Spleen (tissue), 11 donors: ENCODE data around the gene RBM14. TPM values are rescaled to one million over a fixed set of nuclear protein-coding genes. Genes with fewer than 3 reads are reported as not detected.
A peak's percentile ranks its signal among the peaks of the same experiment; 100 is the strongest.

ENCODE experiments used
- DNase-seq: peaks from one replicate; pipeline ENCODE4 v3.0.0-alpha.2; 2020
- H3K27ac ChIP-seq, 8 donors: fragments of 200-600 bp; sonication (generic) in 7 of 8; 1 replicate in 4 of 8; 2 replicates in 4 of 8; pipeline versions ENCODE4 v1.5.0 to v1.8.0; 2016 to 2021; ENCODE audit warnings: inconsistent platforms in 4 of 8, mild to moderate bottlenecking in 4 of 8, moderate library complexity in 1 of 8
- H3K27me3 ChIP-seq, 7 donors: fragments of 200-600 bp; sonication (generic) in 6 of 7; replicated peaks in 1 of 7; 1 replicate in 4 of 7; 2 replicates in 3 of 7; pipeline versions ENCODE4 v1.5.0 to v1.8.0; 2016 to 2021; ENCODE audit warnings: inconsistent platforms in 3 of 7, mild to moderate bottlenecking in 1 of 7
- H3K36me3 ChIP-seq, 6 donors: fragments of 200-600 bp; sonication (generic) in 5 of 6; 1 replicate in 4 of 6; 2 replicates in 2 of 6; pipeline versions ENCODE4 v1.5.0 to v1.8.0; 2016 to 2021; ENCODE audit warnings: inconsistent platforms in 2 of 6
- H3K4me1 ChIP-seq, 6 donors: fragments of 200-600 bp; sonication (generic) in 5 of 6; 1 replicate in 3 of 6; 2 replicates in 3 of 6; pipeline versions ENCODE4 v1.5.0 to v1.8.0; 2016 to 2021; ENCODE audit warnings: inconsistent platforms in 3 of 6
- H3K4me3 ChIP-seq, 8 donors: fragments of 200-600 bp; sonication (generic) in 7 of 8; 1 replicate in 4 of 8; 2 replicates in 4 of 8; pipeline versions ENCODE4 v1.5.0 to v1.8.0; 2016 to 2021; ENCODE audit warnings: inconsistent platforms in 4 of 8, mild to moderate bottlenecking in 4 of 8, moderate library complexity in 2 of 8
- H3K9me3 ChIP-seq, 8 donors: fragments of 200-600 bp; sonication (generic) in 7 of 8; 1 replicate in 4 of 8; 2 replicates in 4 of 8; pipeline versions ENCODE4 v1.5.0 to v1.8.0; 2016 to 2021; ENCODE audit warnings: inconsistent platforms in 4 of 8
- POLR2A ChIP-seq, 3 donors: fragments of 450-650 bp; IDR thresholded peaks; one replicate each; pipeline ENCODE4 v1.5.1; 2017; ENCODE audit warnings: antibody characterized with exemption in 3 of 3, mild to moderate bottlenecking in 1 of 3
- POLR2AphosphoS5 ChIP-seq, 3 donors: sonication (generic); formaldehyde crosslinking; IDR thresholded peaks; one replicate each; pipeline ENCODE4 v1.5.1; 2017; ENCODE audit warnings: antibody characterized with exemption in 3 of 3
- WGBS, 5 donors: extraction: QIAGEN DNeasy Blood & Tissue Kit in 3 of 5; methylation state at CpG; one replicate each; pipeline versions ENCODE4 v1.1.5 to v1.1.7; 2013 to 2018; 5-methylcytosine and 5-hydroxymethylcytosine counted together
- intact Hi-C: fragments of 100-400 bp; cut with DNase I; formaldehyde crosslinking; loops from one replicate; pipeline ENCODE4 v1.15.0; 2023; ENCODE audit warnings: low total_unique reads
- polyA plus RNA-seq, 3 donors: library from polyadenylated mRNA; stranded (reverse); fragments of 200-250 nt; gene quantifications; one replicate each; pipeline ENCODE4 v1.2.1, GENCODE V29; 2013
- total RNA-seq, 7 donors: library from RNA; depleted of rRNA in 3 of 7; stranded (reverse); fragments of >200 nt in 3 of 7; fragmentation: NEBNext Ultra II Directional in 4 of 7; extraction: Animal tissue kit (Norgen Biotek cat#: 25700) in 4 of 7; gene quantifications; one replicate each; pipeline versions ENCODE4 v1.1.0 to v1.2.1, GENCODE V29; 2016 to 2021
- TF ChIP-seq, protein P1 (sequence below), 11 experiments: fragments of 200-600 bp in 7 of 11; fragments of 450-650 bp in 4 of 11; sonication (generic) in 4 of 11; IDR thresholded peaks in 8 of 11; conservative IDR thresholded peaks in 3 of 11; 1 replicate in 7 of 11; 2 replicates in 4 of 11; pipeline versions ENCODE4 v1.4.0 to v1.8.0; 2016 to 2021; ENCODE audit warnings: antibody characterized with exemption in 11 of 11, inconsistent platforms in 4 of 11, mild to moderate bottlenecking in 1 of 11
- donor health status: healthy with polysubstance abuse.
- donor health status: DM: no; HTN: no; CAD: no; lungs with moderate emphysema.
- donor health status: DM: no; HTN: no; CAD: no.
- donor health status: Bipolar disorder and iron deficiency.
- donor health status: healthy.
- donor health status: DM: no; HTN: no; CAD: no.
- donor health status: DM: yes; HTN: yes; CAD: no.

Gene RBM14
- total and polyA plus RNA-seq, 10 donors = 37.7 to 96.6 (median 73.5) TPM

DNA sequence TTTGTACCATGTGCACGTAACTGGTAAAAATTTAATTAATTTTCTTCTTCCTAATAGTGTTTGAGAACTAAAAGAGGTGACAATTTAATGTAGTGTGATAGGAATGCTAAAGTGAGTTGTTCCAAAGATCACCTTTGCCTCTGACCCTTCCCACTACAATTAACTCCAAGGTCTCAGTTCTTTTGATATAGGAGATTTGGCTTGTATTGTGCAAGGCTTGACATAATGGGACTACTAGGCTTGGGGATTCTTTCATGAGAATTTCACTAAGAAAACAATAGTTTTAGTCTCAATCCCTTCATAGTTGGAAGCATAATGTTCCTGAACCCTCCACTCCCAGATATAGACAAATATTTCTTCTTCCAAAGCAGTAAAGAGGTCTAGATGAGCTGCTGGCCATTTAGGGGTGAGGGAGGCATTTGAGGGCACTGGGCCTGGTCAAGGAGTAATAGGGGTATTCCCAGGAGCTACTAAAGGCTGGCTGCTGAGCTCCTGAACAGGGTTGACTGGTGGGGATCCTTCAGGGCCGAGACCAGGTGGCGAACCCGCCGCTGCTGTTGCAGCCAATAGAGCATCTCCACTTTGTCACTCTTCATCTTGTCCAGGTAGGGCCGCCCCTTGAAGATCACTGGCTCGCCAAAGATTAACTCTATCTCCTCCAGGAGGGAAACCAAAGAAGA lies 26.3 kb upstream of the RBM14 start:
- DNase-seq = no peak
- intact Hi-C loops = no loop called here

DNA sequence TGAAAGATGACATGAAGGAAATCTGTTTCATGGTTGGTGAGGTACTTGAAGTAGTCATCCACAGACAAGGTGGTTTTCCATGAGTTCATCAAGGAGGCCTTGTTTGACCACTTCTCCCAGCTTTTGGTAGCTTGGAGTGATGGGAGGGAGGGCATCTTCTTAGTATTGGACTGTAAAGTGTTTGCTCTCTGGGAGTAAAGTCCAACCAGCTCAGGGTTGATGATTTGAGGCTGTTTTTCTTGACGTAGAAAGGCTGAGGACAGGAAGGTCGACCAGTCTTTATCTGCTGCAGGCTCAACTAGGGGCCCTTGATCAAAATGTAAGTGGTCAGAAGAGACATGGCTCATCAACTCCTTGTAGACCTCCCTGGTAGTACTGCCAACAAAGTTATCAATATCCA lies 25.3 kb upstream of the RBM14 start:
- intact Hi-C loops = no loop called here

More for the DNA sequence above, 26.3 kb upstream of the RBM14 start:
- H3K4me1 ChIP-seq = peaks cover 18 to 34% (median 29%) of the 10 kb centered on the region in 6 donors
- no peak for TF ChIP-seq POLR2AphosphoS5 (IDR thresholded peaks at IDR 0.05)
- no peak for TF ChIP-seq POLR2A (IDR thresholded peaks at IDR 0.05)
- TF ChIP-seq, protein P1, sequence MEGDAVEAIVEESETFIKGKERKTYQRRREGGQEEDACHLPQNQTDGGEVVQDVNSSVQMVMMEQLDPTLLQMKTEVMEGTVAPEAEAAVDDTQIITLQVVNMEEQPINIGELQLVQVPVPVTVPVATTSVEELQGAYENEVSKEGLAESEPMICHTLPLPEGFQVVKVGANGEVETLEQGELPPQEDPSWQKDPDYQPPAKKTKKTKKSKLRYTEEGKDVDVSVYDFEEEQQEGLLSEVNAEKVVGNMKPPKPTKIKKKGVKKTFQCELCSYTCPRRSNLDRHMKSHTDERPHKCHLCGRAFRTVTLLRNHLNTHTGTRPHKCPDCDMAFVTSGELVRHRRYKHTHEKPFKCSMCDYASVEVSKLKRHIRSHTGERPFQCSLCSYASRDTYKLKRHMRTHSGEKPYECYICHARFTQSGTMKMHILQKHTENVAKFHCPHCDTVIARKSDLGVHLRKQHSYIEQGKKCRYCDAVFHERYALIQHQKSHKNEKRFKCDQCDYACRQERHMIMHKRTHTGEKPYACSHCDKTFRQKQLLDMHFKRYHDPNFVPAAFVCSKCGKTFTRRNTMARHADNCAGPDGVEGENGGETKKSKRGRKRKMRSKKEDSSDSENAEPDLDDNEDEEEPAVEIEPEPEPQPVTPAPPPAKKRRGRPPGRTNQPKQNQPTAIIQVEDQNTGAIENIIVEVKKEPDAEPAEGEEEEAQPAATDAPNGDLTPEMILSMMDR (IDR thresholded peaks at IDR 0.05 in 8 of 11, conservative IDR thresholded peaks at IDR 0.05 in 3 of 11) = no peak
- no peak overlapping the region for H3K4me3 ChIP-seq
- no peaks in the 10 kb centered on the region for H3K36me3 ChIP-seq
- H3K27me3 ChIP-seq = no peaks in the 10 kb centered on the region
- no peak overlapping the region for H3K27ac ChIP-seq
- no peaks in the 10 kb centered on the region for H3K9me3 ChIP-seq
- 91 to 97% (median 95%) methylated on average over 7 of the region's 7 CpGs for WGBS, 5 donors

DNA sequence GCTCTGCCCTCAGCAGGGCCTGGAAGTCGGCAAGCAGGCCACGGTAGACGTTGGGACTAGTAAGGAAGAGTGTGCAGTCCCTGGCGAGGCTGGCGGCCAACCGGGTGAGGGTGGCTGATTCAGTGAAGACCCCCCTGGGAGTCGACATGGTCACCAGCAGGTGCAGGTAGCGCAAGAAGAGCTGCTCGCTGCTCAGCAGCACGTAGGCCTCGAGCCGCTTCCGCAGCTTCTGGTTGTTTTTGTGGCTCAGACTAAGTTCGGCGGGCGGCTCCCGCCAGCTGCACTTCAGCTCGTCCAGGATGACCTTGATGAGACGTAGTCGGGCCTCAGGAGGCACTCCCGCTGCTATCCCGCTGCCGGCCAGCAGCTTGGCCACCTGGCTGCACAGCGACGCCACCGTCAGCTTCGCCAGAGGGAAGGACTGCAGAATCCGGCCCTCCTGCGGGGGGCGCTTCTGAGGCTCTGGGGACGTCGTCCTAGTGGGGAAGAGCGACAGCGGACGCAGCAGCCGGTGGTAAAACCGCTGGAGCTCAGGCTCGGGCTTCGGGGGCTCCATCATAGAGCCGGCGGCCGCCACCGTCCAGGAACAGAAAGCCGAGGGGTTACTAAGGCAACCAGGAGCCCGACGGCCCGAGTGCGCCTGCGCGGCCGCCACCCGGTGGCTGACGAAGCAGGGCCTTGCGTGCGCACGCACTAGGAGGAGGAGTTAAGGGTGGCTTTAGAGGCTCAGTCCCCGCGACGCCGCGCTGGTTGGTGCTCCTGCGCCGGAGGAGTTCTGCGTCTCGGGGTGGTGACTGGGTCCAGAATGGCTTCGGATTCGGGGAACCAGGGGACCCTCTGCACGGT lies 23.8 kb upstream of the RBM14 start, which contains the start of the genes CCDC87 and CCS:
Gene CCDC87, minus strand, starts transcription at position 607 of the 846 bp plus-strand sequence. Its CDS starts 48 bp downstream, at position 559.
Gene CCS, plus strand, starts transcription at position 729 of the 846 bp plus-strand sequence. Its CDS starts 77 bp downstream, at position 806.
- Histone ChIP-seq H3K4me3 (peak within 1 kb of the TSS; percentile 55 to 87 (median 62)), H3K27me3 (no peaks in the 10 kb centered on the region), H3K9me3 (no peaks in the 10 kb centered on the region), H3K4me1 (peaks cover 18 to 45% (median 40%) of the 10 kb centered on the region in 6 donors), H3K36me3 (no peaks in the 10 kb centered on the region), H3K27ac (peak within 1 kb of the TSS; percentile 68 to 92 (median 88))
- TF ChIP-seq POLR2AphosphoS5 (IDR thresholded peaks at IDR 0.05) (peak; percentile 97 to 99 (median 99)), POLR2A (IDR thresholded peaks at IDR 0.05) (peak in 2 of 3 donors; percentile 72 to 92)
- TF ChIP-seq, protein P1 (IDR thresholded peaks at IDR 0.05 in 8 of 11, conservative IDR thresholded peaks at IDR 0.05 in 3 of 11) = peak; percentile 57 to 89 (median 68)
- WGBS, 5 donors = 0 to 15% (median 15%) methylated on average over 27 to 68 of the region's 68 CpGs
- peak; percentile 100 for DNase-seq
- intact Hi-C loops = no loop called here

More for the DNA sequence above, 25.3 kb upstream of the RBM14 start:
- no peak for DNase-seq
- no peak overlapping the region for H3K27ac ChIP-seq
- no peak overlapping the region for H3K4me3 ChIP-seq
- 79 to 93% (median 82%) methylated on average over 2 of the region's 2 CpGs for WGBS, 5 donors
- H3K4me1 ChIP-seq = peaks cover 18 to 44% (median 40%) of the 10 kb centered on the region in 6 donors
- H3K36me3 ChIP-seq = no peaks in the 10 kb centered on the region
- no peaks in the 10 kb centered on the region for H3K9me3 ChIP-seq
- TF ChIP-seq POLR2AphosphoS5 (IDR thresholded peaks at IDR 0.05) (no peak), POLR2A (IDR thresholded peaks at IDR 0.05) (no peak)
- TF ChIP-seq, protein P1 (IDR thresholded peaks at IDR 0.05 in 8 of 11, conservative IDR thresholded peaks at IDR 0.05 in 3 of 11) = no peak
- H3K27me3 ChIP-seq = no peaks in the 10 kb centered on the region
